ENCODE results near the gene BCL2L14. TPM values are rescaled to one million over a fixed set of nuclear protein-coding genes. Genes with fewer than 3 reads are reported as not detected.

Gene BCL2L14
- total and polyA plus RNA-seq, 9 of the 15 experiments (the other 6 are each of a cell fraction or from before 2014, with no cell fraction given): not detected

DNA sequence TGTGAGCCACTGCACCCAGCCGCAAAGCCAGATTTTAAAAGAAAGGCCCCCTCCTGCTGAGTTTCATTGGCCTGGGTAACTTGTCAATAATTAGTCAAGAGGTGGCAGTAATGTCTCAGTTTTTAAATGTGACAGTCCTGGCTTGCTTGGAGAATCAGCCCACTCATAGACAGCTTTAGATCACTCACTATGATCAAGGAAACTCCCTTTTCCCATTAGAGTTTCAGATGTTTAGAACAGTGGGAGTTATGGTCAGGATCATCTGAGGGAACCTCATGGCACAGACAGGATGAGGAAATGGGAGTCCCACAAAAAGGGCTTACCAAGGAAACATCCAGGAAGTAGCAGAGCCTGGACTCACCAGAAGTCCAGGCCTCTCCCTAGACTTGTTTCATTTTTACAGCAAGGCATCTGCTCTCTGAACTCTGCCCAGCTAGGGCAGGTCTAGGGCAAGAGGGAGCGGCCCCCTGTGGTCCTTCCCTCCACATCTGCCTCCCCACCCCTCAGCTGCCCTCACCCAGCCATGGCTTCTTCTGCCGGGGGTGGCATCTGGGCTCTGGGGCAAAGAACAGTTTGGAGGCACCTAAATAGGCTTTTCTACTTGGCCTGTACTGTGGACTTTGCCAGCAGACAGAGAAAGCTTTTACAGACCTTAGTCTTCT is 11.2 kb downstream of the BCL2L14 start:
- ATAC-seq (peak; percentile 95), DNase-seq (ENCODE audit: extremely low read depth in 1 of 4, low spot score in 3 of 4) (peak; percentile 32 to 57 (median 48)), FAIRE-seq (peak; percentile 88)
- no peaks in the 10 kb centered on the region for H4K20me1 ChIP-seq (replicated peaks; ENCODE audit: control insufficient read depth, insufficient read depth, low read length)
- no peak overlapping the region for H3K4me2 ChIP-seq (ENCODE audit: insufficient read depth, low read length)
- H3K36me3 ChIP-seq (ENCODE audit: control insufficient read depth, insufficient read depth, low read length): no peaks in the 10 kb centered on the region
- no peaks in the 10 kb centered on the region for H3K79me2 ChIP-seq (ENCODE audit: control insufficient read depth, insufficient read depth, low read length)
- peak overlapping the region; percentile 79 for H2AFZ ChIP-seq (ENCODE audit: low read depth, low read length)
- no peaks in the 10 kb centered on the region for H3K9me1 ChIP-seq (ENCODE audit: control insufficient read depth, insufficient read depth, low read length)
- intact Hi-C loops (cut with micrococcal nuclease) (loop anchor here (1.0 to 2.0 kb wide), 2 partner anchors 246 to 619 kb away; no protein-coding TSS in a partner anchor), in situ Hi-C loops (cut with MboI) (loop anchor here (5.0 to 10.0 kb wide), 3 partner anchors 250 to 623 kb away; no protein-coding TSS in a partner anchor)
- BruUV-seq (replicated peaks): no TSS peak
- no peak overlapping the region for H3K4me3 ChIP-seq
- peaks cover 8 to 18% of the 10 kb centered on the region in 2 experiments; a peak in 3 of 5 replicates for H3K27me3 ChIP-seq (ENCODE audit: control insufficient read depth in 2 of 2, insufficient read depth in 2 of 2, low read length in 2 of 2)
- 48% methylated on average over 3 of the region's 3 CpGs for WGBS (ENCODE audit: insufficient coverage, low coverage, missing lambda C conversion rate)
- ChIA-PET CTCF (ENCODE audit: low intra/inter-chr PET ratio) (interaction anchor here (0.6 to 1.7 kb wide), 5 partner anchors 186 to 623 kb away, joined by 5 to 11 read pairs (median 5); no protein-coding TSS in a partner anchor), POLR2A (interaction anchor here (0.7 kb wide), 2 partner anchors 26 to 251 kb away, joined by 3 read pairs; no protein-coding TSS in a partner anchor)
- peak overlapping the region; percentile 7 to 45; a peak in 1 of 4 replicates for H3K9ac ChIP-seq (ENCODE audit: insufficient read depth in 1 of 2, low read depth in 2 of 2, low read length in 2 of 2)
- peaks cover 0 to 4% of the 10 kb centered on the region in 2 experiments; a peak in 3 of 5 replicates for H3K4me1 ChIP-seq (replicated peaks in 1 of 2; ENCODE audit: control insufficient read depth in 2 of 2, insufficient read depth in 2 of 2, low read length in 2 of 2)
- H3K9me3 ChIP-seq (replicated peaks; ENCODE audit: control insufficient read depth, insufficient read depth, low read depth, low read length): no peaks in the 10 kb centered on the region
- H3K27ac ChIP-seq (ENCODE audit: extremely low read depth, low read depth, low read length): peak overlapping the region; percentile 26; the same call in 1 of the 3 replicates
- no peak for TF ChIP-seq NFIC (IDR thresholded peaks at IDR 0.05)
- no peak for TF ChIP-seq PRPF4 (IDR thresholded peaks at IDR 0.05; ENCODE audit: insufficient read depth, low read depth, low read length, poor library complexity, severe bottlenecking)
- TF ChIP-seq, protein P1, sequence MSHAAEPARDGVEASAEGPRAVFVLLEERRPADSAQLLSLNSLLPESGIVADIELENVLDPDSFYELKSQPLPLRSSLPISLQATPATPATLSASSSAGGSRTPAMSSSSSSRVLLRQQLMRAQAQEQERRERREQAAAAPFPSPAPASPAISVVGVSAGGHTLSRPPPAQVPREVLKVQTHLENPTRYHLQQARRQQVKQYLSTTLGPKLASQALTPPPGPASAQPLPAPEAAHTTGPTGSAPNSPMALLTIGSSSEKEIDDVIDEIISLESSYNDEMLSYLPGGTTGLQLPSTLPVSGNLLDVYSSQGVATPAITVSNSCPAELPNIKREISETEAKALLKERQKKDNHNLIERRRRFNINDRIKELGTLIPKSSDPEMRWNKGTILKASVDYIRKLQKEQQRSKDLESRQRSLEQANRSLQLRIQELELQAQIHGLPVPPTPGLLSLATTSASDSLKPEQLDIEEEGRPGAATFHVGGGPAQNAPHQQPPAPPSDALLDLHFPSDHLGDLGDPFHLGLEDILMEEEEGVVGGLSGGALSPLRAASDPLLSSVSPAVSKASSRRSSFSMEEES (CRISPR knock-in tag; IDR thresholded peaks at IDR 0.05): no peak
- TF ChIP-seq SMC3 (conservative IDR thresholded peaks at IDR 0.05; ENCODE audit: insufficient read depth, low read depth, low read length): peak; percentile 34; the same call in 1 of the 2 replicates
- TF ChIP-seq, protein P2, sequence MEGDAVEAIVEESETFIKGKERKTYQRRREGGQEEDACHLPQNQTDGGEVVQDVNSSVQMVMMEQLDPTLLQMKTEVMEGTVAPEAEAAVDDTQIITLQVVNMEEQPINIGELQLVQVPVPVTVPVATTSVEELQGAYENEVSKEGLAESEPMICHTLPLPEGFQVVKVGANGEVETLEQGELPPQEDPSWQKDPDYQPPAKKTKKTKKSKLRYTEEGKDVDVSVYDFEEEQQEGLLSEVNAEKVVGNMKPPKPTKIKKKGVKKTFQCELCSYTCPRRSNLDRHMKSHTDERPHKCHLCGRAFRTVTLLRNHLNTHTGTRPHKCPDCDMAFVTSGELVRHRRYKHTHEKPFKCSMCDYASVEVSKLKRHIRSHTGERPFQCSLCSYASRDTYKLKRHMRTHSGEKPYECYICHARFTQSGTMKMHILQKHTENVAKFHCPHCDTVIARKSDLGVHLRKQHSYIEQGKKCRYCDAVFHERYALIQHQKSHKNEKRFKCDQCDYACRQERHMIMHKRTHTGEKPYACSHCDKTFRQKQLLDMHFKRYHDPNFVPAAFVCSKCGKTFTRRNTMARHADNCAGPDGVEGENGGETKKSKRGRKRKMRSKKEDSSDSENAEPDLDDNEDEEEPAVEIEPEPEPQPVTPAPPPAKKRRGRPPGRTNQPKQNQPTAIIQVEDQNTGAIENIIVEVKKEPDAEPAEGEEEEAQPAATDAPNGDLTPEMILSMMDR (IDR thresholded peaks at IDR 0.05 in 2 of 3, conservative IDR thresholded peaks at IDR 0.05 in 1 of 3; ENCODE audit: insufficient read depth in 2 of 3, low read depth in 1 of 3, low read length in 3 of 3): peak; percentile 50 to 65 (median 54); a peak in 5 of 6 replicates
- TF ChIP-seq FUS (optimal IDR thresholded peaks at IDR 0.05; ENCODE audit: low read depth, low read length): no peak
- peak; percentile 21; the same call in 1 of the 2 replicates for TF ChIP-seq CC2D1A (IDR thresholded peaks at IDR 0.05)
- TF ChIP-seq REST (IDR thresholded peaks at IDR 0.05; ENCODE audit: borderline replicate concordance): peak; percentile 71; the same call in 1 of the 2 replicates
- TF ChIP-seq REST (CRISPR knock-in tag; IDR thresholded peaks at IDR 0.05; ENCODE audit: low read depth): no peak

Measured in K562 (cell line).